ENCODE data around the gene ZNF438.
A peak's percentile ranks its signal among the peaks of the same experiment; 100 is the strongest.

Gene ZNF438

DNA sequence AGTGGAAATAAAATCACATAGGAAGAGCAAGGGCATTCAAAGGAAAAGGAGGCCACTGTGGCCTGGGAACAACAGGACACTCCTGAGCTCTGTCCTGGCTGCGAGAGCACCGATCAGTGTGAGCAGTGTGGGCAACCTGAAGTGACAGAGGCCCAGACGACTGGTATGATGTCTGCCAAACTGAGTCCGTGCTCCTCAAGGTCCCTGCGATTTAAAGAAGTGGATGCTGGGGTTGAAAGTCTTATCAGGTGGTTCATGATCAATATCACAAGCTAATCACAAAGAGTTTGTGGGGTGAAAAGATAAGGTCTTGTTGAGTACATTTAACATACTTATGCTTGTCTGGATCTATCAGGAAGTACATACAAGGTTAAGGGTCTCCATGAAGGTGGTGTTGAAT lies 176.5 kb downstream of the ZNF438 start:
- no CpG with 5 or more reads among the region's 5 CpGs for WGBS (ENCODE audit: extremely low coverage, insufficient coverage, low lambda C conversion rate)
- no peak overlapping the region for H4K5ac ChIP-seq (ENCODE audit: low read length)
- H3K4me3 ChIP-seq (ENCODE audit: low read length) = no peak overlapping the region
- H3K23ac ChIP-seq (ENCODE audit: low read length) = no peak overlapping the region
- DNase-seq = peak; percentile 57
- no peaks in the 10 kb centered on the region for H3K36me3 ChIP-seq (ENCODE audit: control insufficient read depth, insufficient read depth, low read length)
- no peak overlapping the region for H3K4me2 ChIP-seq (ENCODE audit: low read length)
- H2BK5ac ChIP-seq (ENCODE audit: low read length) = no peak overlapping the region
- no peaks in the 10 kb centered on the region for H3K27me3 ChIP-seq (ENCODE audit: insufficient read depth, low read length, poor library complexity)
- H2BK15ac ChIP-seq (replicated peaks; ENCODE audit: low read depth) = no peak overlapping the region
- H3K4ac ChIP-seq (ENCODE audit: low read depth, low read length) = no peak overlapping the region
- H3K4me1 ChIP-seq (ENCODE audit: control insufficient read depth, low read depth, low read length) = peaks cover under 1% of the 10 kb centered on the region
- no peaks in the 10 kb centered on the region for H3K79me1 ChIP-seq (ENCODE audit: low read length)
- H4K8ac ChIP-seq (ENCODE audit: low read depth, low read length) = no peak overlapping the region
- no peaks in the 10 kb centered on the region for H3K79me2 ChIP-seq (ENCODE audit: control insufficient read depth, insufficient read depth, low read length)
- H3K27ac ChIP-seq (ENCODE audit: low read depth, low read length) = no peak overlapping the region
- H2AK5ac ChIP-seq (ENCODE audit: low read length) = no peak overlapping the region
- no peak overlapping the region for H3K9ac ChIP-seq (ENCODE audit: low read length)
- H3K56ac ChIP-seq (ENCODE audit: low read length) = no peak overlapping the region
- no peak overlapping the region for H3K18ac ChIP-seq (ENCODE audit: low read length)
- H2BK120ac ChIP-seq (ENCODE audit: low read depth, low read length) = no peak overlapping the region

- no peak overlapping the region for H4K8ac ChIP-seq (ENCODE audit: low read depth, low read length)
- no peak overlapping the region for H2BK15ac ChIP-seq (replicated peaks; ENCODE audit: low read depth)
- H3K18ac ChIP-seq (ENCODE audit: low read length) = no peak overlapping the region
- no peak overlapping the region for H3K27ac ChIP-seq (ENCODE audit: low read depth, low read length)
- H3K4ac ChIP-seq (ENCODE audit: low read depth, low read length) = no peak overlapping the region
- no peak overlapping the region for H3K23ac ChIP-seq (ENCODE audit: low read length)
- no peak overlapping the region for H2BK5ac ChIP-seq (ENCODE audit: low read length)
- no peak overlapping the region for H3K4me3 ChIP-seq (ENCODE audit: low read length)
- no CpG with 5 or more reads among the region's 4 CpGs for WGBS (ENCODE audit: extremely low coverage, insufficient coverage, low lambda C conversion rate)
- H3K27me3 ChIP-seq (ENCODE audit: insufficient read depth, low read length, poor library complexity) = no peaks in the 10 kb centered on the region
- no peaks in the 10 kb centered on the region for H3K79me2 ChIP-seq (ENCODE audit: control insufficient read depth, insufficient read depth, low read length)
- H2AK5ac ChIP-seq (ENCODE audit: low read length) = no peak overlapping the region
- H4K5ac ChIP-seq (ENCODE audit: low read length) = no peak overlapping the region
- no peaks in the 10 kb centered on the region for H3K4me1 ChIP-seq (ENCODE audit: control insufficient read depth, low read depth, low read length)
- DNase-seq = no peak
- H3K9ac ChIP-seq (ENCODE audit: low read length) = no peak overlapping the region
- no peak overlapping the region for H2BK120ac ChIP-seq (ENCODE audit: low read depth, low read length)
- H3K4me2 ChIP-seq (ENCODE audit: low read length) = no peak overlapping the region
- no peaks in the 10 kb centered on the region for H3K79me1 ChIP-seq (ENCODE audit: low read length)
- no peak overlapping the region for H3K56ac ChIP-seq (ENCODE audit: low read length)
- H3K36me3 ChIP-seq (ENCODE audit: control insufficient read depth, insufficient read depth, low read length) = no peaks in the 10 kb centered on the region
These were observed 177.0 kb downstream of the ZNF438 start for GRCh38 chr10:30854656-30855055.

DNA sequence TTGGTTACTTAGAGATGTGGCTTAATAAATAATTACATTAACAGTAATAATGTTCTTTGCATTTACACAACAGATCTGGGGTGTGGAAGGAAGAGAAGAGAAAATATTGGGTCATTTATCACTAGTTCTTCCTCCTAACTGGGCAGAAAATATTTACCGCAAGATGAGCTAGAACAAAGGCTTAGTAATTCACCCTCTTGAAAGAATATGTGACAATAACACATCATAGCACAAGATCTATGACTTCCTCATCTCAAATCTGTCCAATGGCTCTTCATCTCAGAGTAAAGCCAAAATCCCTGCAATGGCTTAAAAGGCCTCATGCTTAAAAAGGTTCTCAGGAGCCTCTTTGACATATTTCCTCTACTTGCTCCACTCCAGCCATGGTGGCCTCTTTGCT lies 178.6 kb downstream of the ZNF438 start:
- H3K27me3 ChIP-seq (ENCODE audit: insufficient read depth, low read length, poor library complexity) = no peaks in the 10 kb centered on the region
- H3K4me1 ChIP-seq (ENCODE audit: control insufficient read depth, low read depth, low read length) = no peaks in the 10 kb centered on the region
- no peak overlapping the region for H3K4me2 ChIP-seq (ENCODE audit: low read length)
- no peak overlapping the region for H2BK5ac ChIP-seq (ENCODE audit: low read length)
- no peak overlapping the region for H3K9ac ChIP-seq (ENCODE audit: low read length)
- WGBS (ENCODE audit: extremely low coverage, insufficient coverage, low lambda C conversion rate) = no CpG with 5 or more reads among the region's 1 CpG
- H2BK120ac ChIP-seq (ENCODE audit: low read depth, low read length) = no peak overlapping the region
- no peak overlapping the region for H4K8ac ChIP-seq (ENCODE audit: low read depth, low read length)
- H3K79me2 ChIP-seq (ENCODE audit: control insufficient read depth, insufficient read depth, low read length) = no peaks in the 10 kb centered on the region
- H3K56ac ChIP-seq (ENCODE audit: low read length) = no peak overlapping the region
- no peak overlapping the region for H3K23ac ChIP-seq (ENCODE audit: low read length)
- H2BK15ac ChIP-seq (replicated peaks; ENCODE audit: low read depth) = no peak overlapping the region
- no peak overlapping the region for H3K4me3 ChIP-seq (ENCODE audit: low read length)
- no peak overlapping the region for H4K5ac ChIP-seq (ENCODE audit: low read length)
- no peak overlapping the region for H3K4ac ChIP-seq (ENCODE audit: low read depth, low read length)
- no peak overlapping the region for H2AK5ac ChIP-seq (ENCODE audit: low read length)
- H3K36me3 ChIP-seq (ENCODE audit: control insufficient read depth, insufficient read depth, low read length) = no peaks in the 10 kb centered on the region
- H3K27ac ChIP-seq (ENCODE audit: low read depth, low read length) = no peak overlapping the region
- no peak overlapping the region for H3K18ac ChIP-seq (ENCODE audit: low read length)
- no peak for DNase-seq
- H3K79me1 ChIP-seq (ENCODE audit: low read length) = no peaks in the 10 kb centered on the region

DNA sequence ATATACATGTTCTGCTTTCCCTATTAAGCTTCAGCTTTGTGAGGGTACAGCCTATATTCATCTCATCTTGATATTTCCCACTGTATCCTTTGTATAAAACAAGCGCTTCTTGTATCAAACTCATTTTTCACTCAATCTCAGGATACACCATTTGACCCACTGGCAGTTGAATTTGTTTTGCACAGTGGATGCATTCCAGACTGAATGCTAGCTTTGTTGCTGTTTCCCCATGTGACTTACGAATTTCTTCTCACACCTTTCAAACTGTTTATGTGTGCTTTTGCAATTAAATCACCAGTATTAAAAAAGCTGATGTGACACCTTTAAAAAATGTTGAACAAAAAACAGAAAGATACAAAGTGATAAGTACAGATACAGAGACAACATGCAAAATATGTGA lies 180.9 kb downstream of the ZNF438 start:
- Histone ChIP-seq H4K8ac (ENCODE audit: low read depth, low read length) (no peak overlapping the region), H3K9ac (ENCODE audit: low read length) (no peak overlapping the region), H3K4me3 (ENCODE audit: low read length) (no peak overlapping the region), H3K4me1 (ENCODE audit: control insufficient read depth, low read depth, low read length) (no peaks in the 10 kb centered on the region), H2BK120ac (ENCODE audit: low read depth, low read length) (no peak overlapping the region), H3K79me2 (ENCODE audit: control insufficient read depth, insufficient read depth, low read length) (no peaks in the 10 kb centered on the region), H3K4me2 (ENCODE audit: low read length) (no peak overlapping the region), H3K27ac (ENCODE audit: low read depth, low read length) (no peak overlapping the region), H3K18ac (ENCODE audit: low read length) (no peak overlapping the region), H3K23ac (ENCODE audit: low read length) (no peak overlapping the region), H3K36me3 (ENCODE audit: control insufficient read depth, insufficient read depth, low read length) (no peaks in the 10 kb centered on the region), H4K5ac (ENCODE audit: low read length) (no peak overlapping the region), H2BK15ac (replicated peaks; ENCODE audit: low read depth) (no peak overlapping the region), H3K27me3 (ENCODE audit: insufficient read depth, low read length, poor library complexity) (no peaks in the 10 kb centered on the region), H3K56ac (ENCODE audit: low read length) (no peak overlapping the region), H3K4ac (ENCODE audit: low read depth, low read length) (no peak overlapping the region), H3K79me1 (ENCODE audit: low read length) (no peaks in the 10 kb centered on the region), H2AK5ac (ENCODE audit: low read length) (no peak overlapping the region), H2BK5ac (ENCODE audit: low read length) (no peak overlapping the region)
- no CpG with 5 or more reads among the region's 2 CpGs for WGBS (ENCODE audit: extremely low coverage, insufficient coverage, low lambda C conversion rate)
- no peak for DNase-seq

GRCh38 chr10:30849231-30850035 lies 182.2 kb downstream of the ZNF438 start:
- no peak overlapping the region for H4K8ac ChIP-seq (ENCODE audit: low read depth, low read length)
- H3K27me3 ChIP-seq (ENCODE audit: insufficient read depth, low read length, poor library complexity) = no peaks in the 10 kb centered on the region
- no peak for DNase-seq
- no peak overlapping the region for H3K4me3 ChIP-seq (ENCODE audit: low read length)
- H3K4ac ChIP-seq (ENCODE audit: low read depth, low read length) = no peak overlapping the region
- H3K79me1 ChIP-seq (ENCODE audit: low read length) = no peaks in the 10 kb centered on the region
- H4K5ac ChIP-seq (ENCODE audit: low read length) = no peak overlapping the region
- no peaks in the 10 kb centered on the region for H3K36me3 ChIP-seq (ENCODE audit: control insufficient read depth, insufficient read depth, low read length)
- no peak overlapping the region for H3K56ac ChIP-seq (ENCODE audit: low read length)
- H2BK15ac ChIP-seq (replicated peaks; ENCODE audit: low read depth) = no peak overlapping the region
- no peaks in the 10 kb centered on the region for H3K79me2 ChIP-seq (ENCODE audit: control insufficient read depth, insufficient read depth, low read length)
- H3K18ac ChIP-seq (ENCODE audit: low read length) = no peak overlapping the region
- no peak overlapping the region for H3K4me2 ChIP-seq (ENCODE audit: low read length)
- H2AK5ac ChIP-seq (ENCODE audit: low read length) = no peak overlapping the region
- no peak overlapping the region for H3K27ac ChIP-seq (ENCODE audit: low read depth, low read length)
- no peak overlapping the region for H3K23ac ChIP-seq (ENCODE audit: low read length)
- H2BK120ac ChIP-seq (ENCODE audit: low read depth, low read length) = no peak overlapping the region
- no peaks in the 10 kb centered on the region for H3K4me1 ChIP-seq (ENCODE audit: control insufficient read depth, low read depth, low read length)
- H3K9ac ChIP-seq (ENCODE audit: low read length) = no peak overlapping the region
- H2BK5ac ChIP-seq (ENCODE audit: low read length) = no peak overlapping the region
- WGBS (ENCODE audit: extremely low coverage, insufficient coverage, low lambda C conversion rate) = no CpG with 5 or more reads among the region's 3 CpGs

Data from mesendoderm (in vitro differentiated cells).